Peyer's patch (tissue), 4 donors: ENCODE results near the gene PTER.

ENCODE experiments used
- POLR2A ChIP-seq, 2 donors: fragments of 450-650 bp; IDR thresholded peaks; one replicate each; pipeline ENCODE4 v1.5.1; 2017; ENCODE audit warnings: antibody characterized with exemption in 2 of 2, mild to moderate bottlenecking in 2 of 2, moderate library complexity in 2 of 2
- TF ChIP-seq, protein P1 (sequence below), 6 experiments: fragments of 450-650 bp in 4 of 6; fragments of 200-600 bp in 2 of 6; sonication (generic) in 1 of 6; IDR thresholded peaks; one replicate each; pipeline ENCODE4 v1.5.1; 2017 to 2019; ENCODE audit warnings: antibody characterized with exemption in 6 of 6, mild to moderate bottlenecking in 3 of 6, moderate library complexity in 1 of 6

DNA sequence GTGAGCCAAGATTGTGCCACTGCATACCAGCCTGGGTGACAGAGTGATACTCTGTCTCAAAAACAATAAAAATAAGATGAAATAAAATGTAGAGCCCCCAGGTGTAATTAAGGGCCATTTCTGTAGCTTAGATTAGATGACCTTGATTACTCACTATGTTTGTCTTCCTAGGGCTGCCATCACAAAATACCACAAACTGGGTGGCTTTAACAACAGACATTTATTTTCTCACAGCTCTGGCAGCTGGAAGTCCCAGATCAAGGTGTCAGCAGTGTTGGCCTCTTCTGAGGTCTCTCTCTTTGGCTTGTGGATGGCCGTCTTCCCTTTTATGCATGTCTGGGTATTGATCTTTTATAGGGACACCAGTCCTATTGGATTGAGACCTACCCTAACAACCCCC, 6.1 kb downstream of the PTER start:
- no peak for TF ChIP-seq POLR2A (IDR thresholded peaks at IDR 0.05)
- TF ChIP-seq, protein P1, sequence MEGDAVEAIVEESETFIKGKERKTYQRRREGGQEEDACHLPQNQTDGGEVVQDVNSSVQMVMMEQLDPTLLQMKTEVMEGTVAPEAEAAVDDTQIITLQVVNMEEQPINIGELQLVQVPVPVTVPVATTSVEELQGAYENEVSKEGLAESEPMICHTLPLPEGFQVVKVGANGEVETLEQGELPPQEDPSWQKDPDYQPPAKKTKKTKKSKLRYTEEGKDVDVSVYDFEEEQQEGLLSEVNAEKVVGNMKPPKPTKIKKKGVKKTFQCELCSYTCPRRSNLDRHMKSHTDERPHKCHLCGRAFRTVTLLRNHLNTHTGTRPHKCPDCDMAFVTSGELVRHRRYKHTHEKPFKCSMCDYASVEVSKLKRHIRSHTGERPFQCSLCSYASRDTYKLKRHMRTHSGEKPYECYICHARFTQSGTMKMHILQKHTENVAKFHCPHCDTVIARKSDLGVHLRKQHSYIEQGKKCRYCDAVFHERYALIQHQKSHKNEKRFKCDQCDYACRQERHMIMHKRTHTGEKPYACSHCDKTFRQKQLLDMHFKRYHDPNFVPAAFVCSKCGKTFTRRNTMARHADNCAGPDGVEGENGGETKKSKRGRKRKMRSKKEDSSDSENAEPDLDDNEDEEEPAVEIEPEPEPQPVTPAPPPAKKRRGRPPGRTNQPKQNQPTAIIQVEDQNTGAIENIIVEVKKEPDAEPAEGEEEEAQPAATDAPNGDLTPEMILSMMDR (IDR thresholded peaks at IDR 0.05): no peak
